Activated naive CD8-positive, alpha-beta T cell treated with anti-CD3 and anti-CD28 coated beads, Interleukin-2, amount 50 U/mL, for 16 hours (primary cell): ENCODE results near the gene MUC5AC.

Experiments used
- DNase-seq: peaks from one replicate; pipeline ENCODE4 v3.0.0-alpha.2; 2020; ENCODE audit warnings: low read depth, low spot score

The MUC5AC gene

GRCh38 chr11:1121813-1122663 lies 35.7 kb upstream of the MUC5AC start:
- DNase-seq, result no peak

- DNase-seq, result no peak
Measured at GRCh38 chr11:1122664-1123002, 35.1 kb upstream of the MUC5AC start.

- no peak for DNase-seq
Measured at GRCh38 chr11:1123970-1124369, 33.8 kb upstream of the MUC5AC start.

- DNase-seq, result no peak
Measured at GRCh38 chr11:1125803-1126202, 31.9 kb upstream of the MUC5AC start.

GRCh38 chr11:1126491-1126926 lies 31.2 kb upstream of the MUC5AC start:
- no peak for DNase-seq

GRCh38 chr11:1126935-1127663 lies 30.7 kb upstream of the MUC5AC start:
- DNase-seq, result no peak

- DNase-seq, result no peak
Measured at GRCh38 chr11:1127664-1128162, 30.0 kb upstream of the MUC5AC start.

- no peak for DNase-seq
Measured at GRCh38 chr11:1128311-1129142, 29.2 kb upstream of the MUC5AC start.

- DNase-seq, result no peak
Measured at GRCh38 chr11:1129143-1129610, 28.6 kb upstream of the MUC5AC start.

GRCh38 chr11:1129611-1130160 lies 28.1 kb upstream of the MUC5AC start:
- DNase-seq, result no peak

GRCh38 chr11:1130276-1131032 lies 27.3 kb upstream of the MUC5AC start:
- no peak for DNase-seq

- DNase-seq, result no peak
Measured at GRCh38 chr11:1131033-1131911, 26.5 kb upstream of the MUC5AC start.

- DNase-seq, result no peak
Measured at GRCh38 chr11:1134848-1135445, 22.8 kb upstream of the MUC5AC start.

GRCh38 chr11:1138097-1138496 lies 19.7 kb upstream of the MUC5AC start:
- no peak for DNase-seq

GRCh38 chr11:1139441-1140083 lies 18.2 kb upstream of the MUC5AC start:
- no peak for DNase-seq

- DNase-seq, result no peak
Measured at GRCh38 chr11:1140642-1141490, 16.9 kb upstream of the MUC5AC start.

- no peak for DNase-seq
Measured at GRCh38 chr11:1146365-1146764, 11.4 kb upstream of the MUC5AC start.

- DNase-seq, result no peak
Measured at GRCh38 chr11:1147792-1148191, 10.0 kb upstream of the MUC5AC start.
